Prostate gland (tissue), 2 donors: ENCODE results near the gene NEK6. TPM values are rescaled to one million over a fixed set of nuclear protein-coding genes. Genes with fewer than 3 reads are reported as not detected.

ENCODE experiments used
- DNase-seq: peaks from one replicate; pipeline ENCODE4 v3.0.0-alpha.2; 2019; ENCODE audit warnings: low spot score
- H3K27ac ChIP-seq, 2 donors: fragments of 200-600 bp; sonication (generic); 2 replicates each; pipeline ENCODE4 v1.5.1; 2017 to 2019
- H3K27me3 ChIP-seq: fragments of 200-600 bp; sonication (generic); replicated peaks from 2 replicates; pipeline ENCODE4 v1.5.1; 2019; ENCODE audit not compliant: insufficient read depth
- H3K36me3 ChIP-seq, 2 donors: fragments of 200-600 bp; sonication (generic); 1 replicate in 1 of 2; 2 replicates in 1 of 2; pipeline versions ENCODE4 v1.5.1 to v1.8.1; 2017 to 2019
- H3K4me1 ChIP-seq: fragments of 200-600 bp; sonication (generic); replicated peaks from 2 replicates; pipeline ENCODE4 v1.5.1; 2019
- H3K4me3 ChIP-seq, 2 donors: fragments of 200-600 bp; sonication (generic); 2 replicates each; pipeline ENCODE4 v1.5.1; 2017 to 2019
- H3K9me3 ChIP-seq: fragments of 200-600 bp; sonication (generic); 2 replicates; pipeline ENCODE4 v1.5.1; 2017
- CTCF ChIP-seq, 4 experiments: fragments of 200-600 bp in 2 of 4; fragments of 450-650 bp in 2 of 4; sonication (generic) in 2 of 4; IDR thresholded peaks; 1 replicate in 3 of 4; 2 replicates in 1 of 4; pipeline ENCODE4 v1.5.1; 2016 to 2019; ENCODE audit warnings: antibody characterized with exemption in 4 of 4, mild to moderate bottlenecking in 2 of 4, moderate library complexity in 2 of 4
- POLR2A ChIP-seq: fragments of 450-650 bp; IDR thresholded peaks from one replicate; pipeline ENCODE4 v1.6.1; 2016; ENCODE audit warnings: antibody characterized with exemption, mild to moderate bottlenecking
- POLR2AphosphoS5 ChIP-seq: sonication (generic); formaldehyde crosslinking; IDR thresholded peaks from one replicate; pipeline ENCODE4 v1.6.1; 2017; ENCODE audit warnings: antibody characterized with exemption
- WGBS: methylation state at CpG from one replicate; pipeline ENCODE4 v1.1.5; 2018; 5-methylcytosine and 5-hydroxymethylcytosine counted together
- intact Hi-C: fragments of 100-400 bp; cut with DNase I; formaldehyde crosslinking; loops from one replicate; pipeline ENCODE4 v1.14.2; 2022
- total RNA-seq, 2 donors: library from RNA; depleted of rRNA; stranded (reverse); fragments of >200 nt; gene quantifications; one replicate each; pipeline ENCODE4 v1.1.0, GENCODE V29; 2016

NEK6 gene
- total RNA-seq, 2 donors from 2014 or later = 32.3 to 44.2 TPM

- no peaks in the 10 kb centered on the region for H3K36me3 ChIP-seq
- no peaks in the 10 kb centered on the region for H3K27me3 ChIP-seq
- WGBS = 35% methylated on average over 16 of the region's 16 CpGs
- no peak overlapping the region for H3K4me3 ChIP-seq
- peaks cover 16% of the 10 kb centered on the region for H3K4me1 ChIP-seq
- H3K9me3 ChIP-seq = no peaks in the 10 kb centered on the region
- DNase-seq = peak; percentile 48
- intact Hi-C loops = no loop called here
- H3K27ac ChIP-seq = peak overlapping the region; percentile 69 to 75
- peak; percentile 80 for TF ChIP-seq POLR2AphosphoS5
- no peak for TF ChIP-seq CTCF (IDR thresholded peaks at IDR 0.05)
- TF ChIP-seq POLR2A = no peak
Measured at GRCh38 chr9:124280176-124280691, 22.5 kb downstream of the NEK6 start.

DNA sequence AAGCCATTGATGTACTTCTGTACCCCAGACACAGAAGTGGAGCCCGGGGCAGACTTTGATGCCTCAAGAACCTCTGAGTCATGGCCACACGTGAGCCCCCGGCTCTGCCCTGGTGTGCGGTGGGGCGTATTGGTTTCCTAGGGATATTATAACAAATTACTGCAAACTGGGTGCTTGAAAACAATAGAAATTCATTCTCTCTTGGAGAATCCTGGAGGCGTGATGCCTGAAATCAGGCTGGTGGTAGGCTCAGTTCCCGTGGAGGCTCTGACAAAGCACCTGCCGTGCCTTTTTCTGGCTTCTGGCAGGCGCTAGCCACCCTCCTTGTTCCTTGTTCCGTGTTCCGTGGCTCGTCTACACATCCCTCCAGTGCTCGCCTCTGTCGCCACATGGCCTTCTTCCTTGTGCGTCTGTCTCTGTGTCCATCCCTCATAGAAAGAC, 24.2 kb downstream of the NEK6 start:
- TF ChIP-seq CTCF (IDR thresholded peaks at IDR 0.05) (no peak), POLR2AphosphoS5 (no peak)
- H3K27ac ChIP-seq = peak overlapping the region; percentile 55 to 67
- 82% methylated on average over 15 of the region's 15 CpGs for WGBS
- peaks cover 16% of the 10 kb centered on the region for H3K4me1 ChIP-seq
- no peak for DNase-seq
- no peak overlapping the region for H3K4me3 ChIP-seq
- intact Hi-C loops = no loop called here
- H3K27me3 ChIP-seq = no peaks in the 10 kb centered on the region
- H3K36me3 ChIP-seq = no peaks in the 10 kb centered on the region
- H3K9me3 ChIP-seq = no peaks in the 10 kb centered on the region

GRCh38 chr9:124282442-124283227, 24.9 kb downstream of the NEK6 start:
- peak overlapping the region; percentile 55 to 67 for H3K27ac ChIP-seq
- H3K27me3 ChIP-seq = no peaks in the 10 kb centered on the region
- no peak overlapping the region for H3K4me3 ChIP-seq
- no peak for DNase-seq
- TF ChIP-seq CTCF (IDR thresholded peaks at IDR 0.05) (no peak), POLR2A (no peak), POLR2AphosphoS5 (peak; percentile 49)
- intact Hi-C loops = no loop called here
- H3K9me3 ChIP-seq = no peaks in the 10 kb centered on the region
- H3K36me3 ChIP-seq = no peaks in the 10 kb centered on the region
- H3K4me1 ChIP-seq = peaks cover 16% of the 10 kb centered on the region
- WGBS = 32% methylated on average over 20 of the region's 20 CpGs

GRCh38 chr9:124283228-124283814, 25.6 kb downstream of the NEK6 start:
- no peaks in the 10 kb centered on the region for H3K27me3 ChIP-seq
- WGBS = 67% methylated on average over 15 of the region's 15 CpGs
- H3K36me3 ChIP-seq = no peaks in the 10 kb centered on the region
- peak overlapping the region; percentile 55 to 67 for H3K27ac ChIP-seq
- no peak overlapping the region for H3K4me3 ChIP-seq
- no peak for TF ChIP-seq POLR2AphosphoS5
- TF ChIP-seq CTCF (IDR thresholded peaks at IDR 0.05) = no peak
- no peak for TF ChIP-seq POLR2A
- H3K9me3 ChIP-seq = no peaks in the 10 kb centered on the region
- no peak for DNase-seq
- peaks cover 16% of the 10 kb centered on the region for H3K4me1 ChIP-seq
- intact Hi-C loops = no loop called here
